Parathyroid adenoma (tissue), 2 donors: ENCODE data around the gene GTF3C5.

Source experiments
- H2AFZ ChIP-seq: fragments of 300-600 bp; sonication (generic); one replicate; pipeline ENCODE4 v1.7.0; 2017; ENCODE audit warnings: antibody characterized with exemption, mild to moderate bottlenecking
- H3K27ac ChIP-seq: fragments of 300-600 bp; sonication (generic); one replicate; pipeline ENCODE4 v1.7.0; 2017
- H3K27me3 ChIP-seq: fragments of 300-600 bp; sonication (generic); one replicate; pipeline ENCODE4 v1.7.0; 2017; ENCODE audit warnings: low read length; ENCODE audit not compliant: control insufficient read depth, insufficient read depth
- H3K36me3 ChIP-seq: fragments of 300-600 bp; sonication (generic); one replicate; pipeline ENCODE4 v1.7.0; 2017; ENCODE audit warnings: low read length; ENCODE audit not compliant: control insufficient read depth, insufficient read depth
- H3K4me1 ChIP-seq: fragments of 300-600 bp; sonication (generic); one replicate; pipeline ENCODE4 v1.7.0; 2017; ENCODE audit warnings: control low read depth
- H3K4me2 ChIP-seq: fragments of 300-600 bp; sonication (generic); one replicate; pipeline ENCODE4 v1.7.0; 2017; ENCODE audit warnings: low read length
- H3K4me3 ChIP-seq: fragments of 300-600 bp; sonication (generic); one replicate; pipeline ENCODE4 v1.7.0; 2017; ENCODE audit warnings: low read depth, low read length
- H3K79me2 ChIP-seq: fragments of 300-600 bp; sonication (generic); one replicate; pipeline ENCODE4 v1.7.0; 2017; ENCODE audit warnings: control low read depth
- H3K9ac ChIP-seq: fragments of 300-600 bp; sonication (generic); one replicate; pipeline ENCODE4 v1.7.0; 2017; ENCODE audit warnings: mild to moderate bottlenecking
- H3K9me3 ChIP-seq: fragments of 300-600 bp; sonication (generic); one replicate; pipeline ENCODE4 v1.7.0; 2017; ENCODE audit warnings: low read length; ENCODE audit not compliant: control insufficient read depth
- TF ChIP-seq, protein P1 (sequence below): fragments of 300-600 bp; sonication (generic); IDR thresholded peaks from one replicate; pipeline ENCODE4 v1.7.0; 2017; ENCODE audit warnings: antibody characterized with exemption, mild to moderate bottlenecking
- donor health status: primary hyperparathyroidism.

The GTF3C5 gene

GRCh38 chr9:133046196-133046899 lies 15.6 kb downstream of the GTF3C5 start:
- Histone ChIP-seq H3K36me3 (no peaks in the 10 kb centered on the region), H3K9ac (no peak overlapping the region)

DNA sequence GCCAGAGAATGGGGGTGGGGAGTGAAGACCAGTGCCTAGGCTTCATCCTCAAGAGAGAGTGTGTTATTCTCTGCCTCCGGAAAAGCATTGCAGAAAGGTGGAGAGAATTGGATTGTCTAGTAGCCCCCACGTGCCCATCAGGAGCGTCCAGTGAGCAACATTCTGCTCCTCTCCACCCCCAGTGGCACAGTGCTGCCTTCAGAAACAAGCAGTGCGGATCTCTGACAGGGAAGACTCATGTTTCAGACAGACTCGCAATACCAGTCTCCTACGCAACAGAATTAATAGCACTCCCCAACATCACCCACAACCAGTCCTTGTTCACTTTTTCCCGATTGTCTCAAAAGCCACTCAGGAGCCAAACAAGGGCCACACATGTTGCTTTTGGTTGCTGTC lies 16.1 kb downstream of the GTF3C5 start:
- Histone ChIP-seq H3K9me3 (no peaks in the 10 kb centered on the region), H3K36me3 (no peaks in the 10 kb centered on the region), H2AFZ (no peak overlapping the region), H3K27me3 (no peaks in the 10 kb centered on the region), H3K9ac (no peak overlapping the region), H3K79me2 (no peaks in the 10 kb centered on the region), H3K4me1 (no peaks in the 10 kb centered on the region), H3K4me3 (no peak overlapping the region), H3K4me2 (no peak overlapping the region), H3K27ac (no peak overlapping the region)
- TF ChIP-seq, protein P1, sequence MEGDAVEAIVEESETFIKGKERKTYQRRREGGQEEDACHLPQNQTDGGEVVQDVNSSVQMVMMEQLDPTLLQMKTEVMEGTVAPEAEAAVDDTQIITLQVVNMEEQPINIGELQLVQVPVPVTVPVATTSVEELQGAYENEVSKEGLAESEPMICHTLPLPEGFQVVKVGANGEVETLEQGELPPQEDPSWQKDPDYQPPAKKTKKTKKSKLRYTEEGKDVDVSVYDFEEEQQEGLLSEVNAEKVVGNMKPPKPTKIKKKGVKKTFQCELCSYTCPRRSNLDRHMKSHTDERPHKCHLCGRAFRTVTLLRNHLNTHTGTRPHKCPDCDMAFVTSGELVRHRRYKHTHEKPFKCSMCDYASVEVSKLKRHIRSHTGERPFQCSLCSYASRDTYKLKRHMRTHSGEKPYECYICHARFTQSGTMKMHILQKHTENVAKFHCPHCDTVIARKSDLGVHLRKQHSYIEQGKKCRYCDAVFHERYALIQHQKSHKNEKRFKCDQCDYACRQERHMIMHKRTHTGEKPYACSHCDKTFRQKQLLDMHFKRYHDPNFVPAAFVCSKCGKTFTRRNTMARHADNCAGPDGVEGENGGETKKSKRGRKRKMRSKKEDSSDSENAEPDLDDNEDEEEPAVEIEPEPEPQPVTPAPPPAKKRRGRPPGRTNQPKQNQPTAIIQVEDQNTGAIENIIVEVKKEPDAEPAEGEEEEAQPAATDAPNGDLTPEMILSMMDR: no peak

More at GRCh38 chr9:133046196-133046899, 15.6 kb downstream of the GTF3C5 start:
- TF ChIP-seq, protein P1: no peak
- H3K4me2 ChIP-seq: no peak overlapping the region
- no peaks in the 10 kb centered on the region for H3K4me1 ChIP-seq
- H2AFZ ChIP-seq: no peak overlapping the region
- no peaks in the 10 kb centered on the region for H3K9me3 ChIP-seq
- no peaks in the 10 kb centered on the region for H3K79me2 ChIP-seq
- no peak overlapping the region for H3K4me3 ChIP-seq
- no peak overlapping the region for H3K27ac ChIP-seq
- H3K27me3 ChIP-seq: no peaks in the 10 kb centered on the region

DNA sequence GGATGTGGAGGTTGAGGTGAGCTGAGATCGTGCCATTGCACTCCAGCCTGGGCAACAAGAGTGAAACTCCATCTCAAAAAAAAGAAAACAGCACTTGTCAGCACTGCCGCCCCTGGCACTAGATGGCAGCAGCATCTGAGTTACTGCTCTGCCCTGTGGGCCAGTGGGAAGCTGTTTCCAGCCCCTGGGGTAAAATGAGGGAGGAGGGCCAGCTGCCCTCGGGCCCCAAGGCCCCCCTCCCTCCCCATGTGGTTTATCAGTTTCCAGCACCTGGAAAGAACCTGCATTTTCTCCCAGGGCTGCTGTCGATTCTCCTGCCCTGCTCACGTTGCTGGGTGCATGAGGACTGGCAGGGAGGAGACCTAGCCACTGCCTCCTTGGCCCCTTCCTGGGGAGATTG lies 17.8 kb downstream of the GTF3C5 start:
- Histone ChIP-seq H3K4me2 (no peak overlapping the region), H3K4me3 (no peak overlapping the region), H3K27me3 (no peaks in the 10 kb centered on the region), H3K9me3 (no peaks in the 10 kb centered on the region), H3K36me3 (no peaks in the 10 kb centered on the region), H2AFZ (no peak overlapping the region), H3K4me1 (no peaks in the 10 kb centered on the region), H3K9ac (no peak overlapping the region), H3K27ac (no peak overlapping the region), H3K79me2 (no peaks in the 10 kb centered on the region)
- TF ChIP-seq, protein P1: no peak

GRCh38 chr9:133049043-133049442 lies 18.2 kb downstream of the GTF3C5 start:
- Histone ChIP-seq H2AFZ (no peak overlapping the region), H3K4me1 (no peaks in the 10 kb centered on the region), H3K79me2 (no peaks in the 10 kb centered on the region), H3K27ac (no peak overlapping the region), H3K9me3 (no peaks in the 10 kb centered on the region), H3K4me2 (no peak overlapping the region), H3K27me3 (no peaks in the 10 kb centered on the region), H3K36me3 (no peaks in the 10 kb centered on the region), H3K4me3 (no peak overlapping the region), H3K9ac (no peak overlapping the region)
- TF ChIP-seq, protein P1: no peak

GRCh38 chr9:133050142-133050541 lies 19.3 kb downstream of the GTF3C5 start:
- H3K27me3 ChIP-seq: no peaks in the 10 kb centered on the region
- H3K9ac ChIP-seq: no peak overlapping the region
- H3K27ac ChIP-seq: no peak overlapping the region
- H2AFZ ChIP-seq: no peak overlapping the region
- H3K36me3 ChIP-seq: no peaks in the 10 kb centered on the region
- H3K79me2 ChIP-seq: no peaks in the 10 kb centered on the region
- no peaks in the 10 kb centered on the region for H3K9me3 ChIP-seq
- H3K4me2 ChIP-seq: no peak overlapping the region
- H3K4me3 ChIP-seq: no peak overlapping the region
- TF ChIP-seq, protein P1: no peak
- H3K4me1 ChIP-seq: no peaks in the 10 kb centered on the region
